ENCODE data around the gene RBM18.

The RBM18 gene

GRCh38 chr9:122264360-122265148 is at the start of gene RBM18, which contains the start of gene MRRF:
Gene RBM18 (minus strand): TSS chr9:122264840. CDS start chr9:122261492, 3,348 bp downstream.
Gene MRRF (plus strand): TSS chr9:122264882. CDS start chr9:122270892, 6,010 bp downstream.
- DNase-seq: peak; percentile 88 to 91

- DNase-seq: no peak
Observed at GRCh38 chr9:122314165-122314564, 49.5 kb upstream of the RBM18 start.

- no peak for DNase-seq
Observed at GRCh38 chr9:122309861-122310260, 45.2 kb upstream of the RBM18 start.

GRCh38 chr9:122307925-122308324 is 43.3 kb upstream of the RBM18 start:
- DNase-seq: no peak

GRCh38 chr9:122307061-122307460 is 42.4 kb upstream of the RBM18 start:
- DNase-seq: no peak

GRCh38 chr9:122302237-122303093 is 37.8 kb upstream of the RBM18 start:
- no peak for DNase-seq

GRCh38 chr9:122297512-122297911 is 32.9 kb upstream of the RBM18 start:
- DNase-seq: no peak

- DNase-seq: no peak
Observed at GRCh38 chr9:122294531-122294930, 29.9 kb upstream of the RBM18 start.

GRCh38 chr9:122291458-122291857 is 26.8 kb upstream of the RBM18 start:
- no peak for DNase-seq

GRCh38 chr9:122287214-122287720 is 22.6 kb upstream of the RBM18 start:
- no peak for DNase-seq

GRCh38 chr9:122286764-122287163 is 22.1 kb upstream of the RBM18 start:
- no peak for DNase-seq

- DNase-seq: no peak
Observed at GRCh38 chr9:122281368-122281767, 16.7 kb upstream of the RBM18 start.

GRCh38 chr9:122277285-122277897 is 12.8 kb upstream of the RBM18 start:
- DNase-seq: no peak

- DNase-seq: no peak
Observed at GRCh38 chr9:122276096-122276495, 11.5 kb upstream of the RBM18 start.

- DNase-seq: no peak
Observed at GRCh38 chr9:122274055-122274454, 9.4 kb upstream of the RBM18 start.

- DNase-seq: peak in 1 of 2 donors; percentile 1
Observed at GRCh38 chr9:122268041-122268814, 3.6 kb upstream of the RBM18 start.

GRCh38 chr9:122265149-122265915 is 692 bp upstream of the RBM18 start:
- DNase-seq: peak; percentile 20 to 63

- DNase-seq: no peak
Observed at GRCh38 chr9:122263699-122264349, 816 bp downstream of the RBM18 start.

GRCh38 chr9:122262073-122262472 is 2.6 kb downstream of the RBM18 start:
- DNase-seq: no peak

GRCh38 chr9:122261469-122261881 is 3.2 kb downstream of the RBM18 start:
- DNase-seq: no peak

GRCh38 chr9:122258886-122259415 is 5.7 kb downstream of the RBM18 start:
- no peak for DNase-seq
